ENCODE data around the gene ZNF362.

The ZNF362 gene

GRCh38 chr1:33327587-33328325 lies 71.5 kb downstream of the ZNF362 start:
- Histone ChIP-seq H3K4me3 (ENCODE audit: low read depth in 1 of 2, low read length in 2 of 2) (no peak overlapping the region), H3K36me3 (ENCODE audit: insufficient read depth, low read length) (peaks cover 99% of the 10 kb centered on the region), H3K79me2 (ENCODE audit: insufficient read depth, low read length) (peaks cover 4% of the 10 kb centered on the region; the same call in 1 of the 2 replicates), H3K4me2 (ENCODE audit: insufficient read depth, low read length) (no peak overlapping the region), H3K27ac (ENCODE audit: low read length) (no peak overlapping the region), H3K4me1 (ENCODE audit: insufficient read depth, low read length) (no peaks in the 10 kb centered on the region), H3K9me3 (ENCODE audit: insufficient read depth, low read length, severe bottlenecking) (no peaks in the 10 kb centered on the region), H4K20me1 (ENCODE audit: insufficient read depth, low read length) (peaks cover 50% of the 10 kb centered on the region), H3K9ac (ENCODE audit: low read depth, low read length) (no peak overlapping the region), H2AFZ (ENCODE audit: low read depth, low read length) (no peak overlapping the region), H3K27me3 (ENCODE audit: insufficient read depth, low read length, poor library complexity) (no peaks in the 10 kb centered on the region)
- ATAC-seq (ENCODE audit: insufficient read depth, low read depth) (peak; percentile 47; the same call in 2 of the 3 replicates), DNase-seq (no peak)
- no peak for TF ChIP-seq CTCF (IDR thresholded peaks at IDR 0.05; ENCODE audit: borderline replicate concordance, extremely low read depth, low read length, poor library complexity, severe bottlenecking)
- TF ChIP-seq EZH2 (IDR thresholded peaks at IDR 0.05; ENCODE audit: borderline replicate concordance, low read depth, low read length, severe bottlenecking), result no peak

- DNase-seq, result no peak
- Histone ChIP-seq H3K27ac (ENCODE audit: low read length) (no peak overlapping the region), H3K27me3 (ENCODE audit: insufficient read depth, low read length, poor library complexity) (no peaks in the 10 kb centered on the region), H4K20me1 (ENCODE audit: insufficient read depth, low read length) (peaks cover 58% of the 10 kb centered on the region), H3K9ac (ENCODE audit: low read depth, low read length) (no peak overlapping the region), H3K4me2 (ENCODE audit: insufficient read depth, low read length) (no peak overlapping the region), H3K4me1 (ENCODE audit: insufficient read depth, low read length) (no peaks in the 10 kb centered on the region), H3K36me3 (ENCODE audit: insufficient read depth, low read length) (peaks cover 99% of the 10 kb centered on the region), H2AFZ (ENCODE audit: low read depth, low read length) (no peak overlapping the region), H3K4me3 (ENCODE audit: low read depth in 1 of 2, low read length in 2 of 2) (no peak overlapping the region), H3K79me2 (ENCODE audit: insufficient read depth, low read length) (peaks cover 15% of the 10 kb centered on the region), H3K9me3 (ENCODE audit: insufficient read depth, low read length, severe bottlenecking) (no peaks in the 10 kb centered on the region)
- TF ChIP-seq EZH2 (IDR thresholded peaks at IDR 0.05; ENCODE audit: borderline replicate concordance, low read depth, low read length, severe bottlenecking), result no peak
- TF ChIP-seq CTCF (IDR thresholded peaks at IDR 0.05; ENCODE audit: borderline replicate concordance, extremely low read depth, low read length, poor library complexity, severe bottlenecking), result no peak
- no peak for ATAC-seq (ENCODE audit: insufficient read depth, low read depth)
These were observed 72.5 kb downstream of the ZNF362 start for GRCh38 chr1:33328817-33329216.

GRCh38 chr1:33329600-33330305 lies 73.5 kb downstream of the ZNF362 start:
- peaks cover 24% of the 10 kb centered on the region for H3K79me2 ChIP-seq (ENCODE audit: insufficient read depth, low read length)
- no peaks in the 10 kb centered on the region for H3K27me3 ChIP-seq (ENCODE audit: insufficient read depth, low read length, poor library complexity)
- no peak overlapping the region for H3K4me2 ChIP-seq (ENCODE audit: insufficient read depth, low read length)
- peaks cover 60% of the 10 kb centered on the region for H4K20me1 ChIP-seq (ENCODE audit: insufficient read depth, low read length)
- no peak overlapping the region for H2AFZ ChIP-seq (ENCODE audit: low read depth, low read length)
- no peak overlapping the region for H3K4me3 ChIP-seq (ENCODE audit: low read depth in 1 of 2, low read length in 2 of 2)
- no peak overlapping the region for H3K9ac ChIP-seq (ENCODE audit: low read depth, low read length)
- DNase-seq (no peak), ATAC-seq (ENCODE audit: insufficient read depth, low read depth) (no peak)
- H3K4me1 ChIP-seq (ENCODE audit: insufficient read depth, low read length), result no peaks in the 10 kb centered on the region
- no peaks in the 10 kb centered on the region for H3K9me3 ChIP-seq (ENCODE audit: insufficient read depth, low read length, severe bottlenecking)
- H3K27ac ChIP-seq (ENCODE audit: low read length), result no peak overlapping the region
- H3K36me3 ChIP-seq (ENCODE audit: insufficient read depth, low read length), result peaks cover 98% of the 10 kb centered on the region
- TF ChIP-seq EZH2 (IDR thresholded peaks at IDR 0.05; ENCODE audit: borderline replicate concordance, low read depth, low read length, severe bottlenecking), result no peak
- no peak for TF ChIP-seq CTCF (IDR thresholded peaks at IDR 0.05; ENCODE audit: borderline replicate concordance, extremely low read depth, low read length, poor library complexity, severe bottlenecking)

Data from DND-41 (cell line).